ENCODE data around the gene MTHFS. TPM values are rescaled to one million over a fixed set of nuclear protein-coding genes. Genes with fewer than 3 reads are reported as not detected.

Gene MTHFS
- total and polyA plus RNA-seq, 2 donors (not counting 1 experiment from before 2014, with no cell fraction given), result 9.5 to 21.6 TPM

GRCh38 chr15:79798311-79798710 is 98.5 kb downstream of the MTHFS start:
- H4K20me1 ChIP-seq (ENCODE audit: control insufficient read depth, extremely low read depth, insufficient read depth, low read length), result no peaks in the 10 kb centered on the region
- H3K4me2 ChIP-seq (ENCODE audit: extremely low read depth, insufficient read depth, low read length), result no peak overlapping the region
- no peaks in the 10 kb centered on the region for H3K4me1 ChIP-seq (ENCODE audit: control insufficient read depth, extremely low read depth, insufficient read depth, low read length)
- H3K27ac ChIP-seq (ENCODE audit: insufficient read depth, low read length), result no peak overlapping the region
- no peaks in the 10 kb centered on the region for H3K27me3 ChIP-seq (ENCODE audit: control insufficient read depth, insufficient read depth, low read length)
- DNase-seq (ENCODE audit: low read depth in 2 of 2), result no peak
- H2AFZ ChIP-seq (ENCODE audit: low read length), result no peak overlapping the region
- no peaks in the 10 kb centered on the region for H3K36me3 ChIP-seq (ENCODE audit: control insufficient read depth, insufficient read depth, low read length)
- H3K9ac ChIP-seq (ENCODE audit: insufficient read depth, low read length), result no peak overlapping the region
- H3K79me2 ChIP-seq (ENCODE audit: control insufficient read depth, insufficient read depth, low read length), result no peaks in the 10 kb centered on the region
- no peak overlapping the region for H3K4me3 ChIP-seq (replicated peaks in 1 of 4; ENCODE audit: control extremely low read depth in 1 of 4, insufficient read depth in 1 of 4, low read depth in 3 of 4, low read length in 4 of 4)
- no peak for TF ChIP-seq EZH2 (IDR thresholded peaks at IDR 0.05; ENCODE audit: low read length, missing control alignments)
- TF ChIP-seq CTCF (conservative IDR thresholded peaks at IDR 0.05 in 1 of 2, IDR thresholded peaks at IDR 0.05 in 1 of 2; ENCODE audit: low read depth in 1 of 2, low read length in 2 of 2), result no peak
- H3K9me3 ChIP-seq (ENCODE audit: control insufficient read depth, insufficient read depth, low read depth, low read length), result no peaks in the 10 kb centered on the region

Other genes with a start within 250 kb of the MTHFS start
- 5.9 and 8.9 TPM in 2 replicates for gene BCL2A1, start 74.2 kb upstream of the MTHFS start, total RNA-seq
- gene BCL2A1, start 74.2 kb upstream of the MTHFS start, polyA plus RNA-seq, result 0.31 and 2.6 TPM in 2 replicates
- 160 and 325 TPM in 2 replicates for gene ZFAND6, start 162.7 kb upstream of the MTHFS start, total RNA-seq
- gene ZFAND6, start 162.7 kb upstream of the MTHFS start, polyA plus RNA-seq, result 125 and 126 TPM in 2 replicates